ENCODE results near the gene CENPE. TPM values are rescaled to one million over a fixed set of nuclear protein-coding genes. Genes with fewer than 3 reads are reported as not detected.

Gene CENPE
- total and polyA plus RNA-seq, 2 of the 4 experiments (the other 2 are of a cell fraction), result 3.7 to 14.5 TPM

GRCh38 chr4:103118166-103118565 is 80.0 kb downstream of the CENPE start:
- no peak overlapping the region for H3K4ac ChIP-seq (ENCODE audit: low read depth, low read length)
- no peak overlapping the region for H4K5ac ChIP-seq (ENCODE audit: low read depth, low read length)
- no peak overlapping the region for H2AK5ac ChIP-seq (ENCODE audit: low read depth, low read length)
- dilution Hi-C loops (cut with HindIII; ENCODE audit: low sequenced_read_pairs, unreplicated experiment) (no loop called here), in situ Hi-C loops (cut with MboI; ENCODE audit: low sequenced_read_pairs) (no loop called here), intact Hi-C loops (cut with micrococcal nuclease) (no loop called here)
- no peak overlapping the region for H3K23ac ChIP-seq (ENCODE audit: low read depth, low read length)
- no peak overlapping the region for H3K27ac ChIP-seq (ENCODE audit: insufficient read depth, low read length)
- H3K27me3 ChIP-seq (ENCODE audit: control insufficient read depth, insufficient read depth, low read length), result no peaks in the 10 kb centered on the region
- no peak overlapping the region for H3K56ac ChIP-seq (ENCODE audit: extremely low read depth, insufficient read depth, low read length)
- no peak overlapping the region for H3K4me3 ChIP-seq (ENCODE audit: insufficient read depth, low read depth, low read length)
- no peak overlapping the region for H2AK9ac ChIP-seq (replicated peaks; ENCODE audit: low read depth, low read length, poor library complexity)
- no peak overlapping the region for H2BK5ac ChIP-seq (ENCODE audit: low read depth, low read length, poor library complexity, severe bottlenecking)
- 0 out of 2 replicates have a peak overlapping the region, but pooled peaks have one; percentile 5 for H2BK20ac ChIP-seq (ENCODE audit: low read depth, low read length)
- no peak overlapping the region for H3K14ac ChIP-seq (replicated peaks; ENCODE audit: low read depth, low read length)
- TF ChIP-seq ELK1 (IDR thresholded peaks at IDR 0.05; ENCODE audit: borderline replicate concordance, low read depth, low read length), result no peak
- no CpG with 5 or more reads among the region's 1 CpG for WGBS, 2 experiments (ENCODE audit: extremely low coverage in 2 of 2, insufficient read length in 1 of 2)
- peak; percentile 42 for ATAC-seq (ENCODE audit: low read depth)
- DNase-seq, result peak; percentile 46
- H3K79me1 ChIP-seq (ENCODE audit: low read depth in 1 of 2, low read length in 2 of 2), result no peaks in the 10 kb centered on the region
- H4K8ac ChIP-seq (ENCODE audit: low read depth in 2 of 2, low read length in 2 of 2), result no peak overlapping the region
- no peak overlapping the region for H4K91ac ChIP-seq (ENCODE audit: insufficient read depth, low read depth, low read length)
- H3K9me1 ChIP-seq (ENCODE audit: insufficient read depth, low read length), result no peaks in the 10 kb centered on the region
- no peak overlapping the region for H3K18ac ChIP-seq (ENCODE audit: low read depth, low read length)
- POLR2A ChIA-PET (ENCODE audit: unreplicated experiment), result no interaction called here
- no peak overlapping the region for H3K9ac ChIP-seq (ENCODE audit: low read depth, low read length)
- H3K36me3 ChIP-seq (ENCODE audit: control insufficient read depth, insufficient read depth, low read length), result no peaks in the 10 kb centered on the region
- no peaks in the 10 kb centered on the region for H3K9me3 ChIP-seq (ENCODE audit: control insufficient read depth, insufficient read depth, low read length)
- no peaks in the 10 kb centered on the region for H4K20me1 ChIP-seq (ENCODE audit: insufficient read depth, low read length)
- CTCF ChIA-PET, result interaction anchor here (0.6 kb wide), 2 partner anchors 14 to 879 kb away, joined by 3 to 5 read pairs; no protein-coding TSS in a partner anchor
- no peaks in the 10 kb centered on the region for H3K4me1 ChIP-seq (ENCODE audit: control insufficient read depth, insufficient read depth, low read length)
- no peak overlapping the region for H2BK120ac ChIP-seq (ENCODE audit: low read depth, low read length)
- BruUV-seq (replicated peaks), result no TSS peak
- H2AFZ ChIP-seq (replicated peaks; ENCODE audit: low read length, poor library complexity), result no peak overlapping the region
- H2BK15ac ChIP-seq (ENCODE audit: low read depth, low read length), result no peak overlapping the region
- no peak overlapping the region; the same call in 1 of the 2 replicates for H3K4me2 ChIP-seq (ENCODE audit: low read depth, low read length)
